HG02588 (cell line): ENCODE data around the gene SSBP4.
A peak's percentile ranks its signal among the peaks of the same experiment; 100 is the strongest.

ENCODE experiments used
- ATAC-seq: cut with Tn5 transposase; IDR thresholded peaks from one replicate; pipeline ENCODE4 v1.9.1; 2021; ENCODE audit warnings: mild to moderate bottlenecking, moderate library complexity; ENCODE audit not compliant: unreplicated experiment

The SSBP4 gene

DNA sequence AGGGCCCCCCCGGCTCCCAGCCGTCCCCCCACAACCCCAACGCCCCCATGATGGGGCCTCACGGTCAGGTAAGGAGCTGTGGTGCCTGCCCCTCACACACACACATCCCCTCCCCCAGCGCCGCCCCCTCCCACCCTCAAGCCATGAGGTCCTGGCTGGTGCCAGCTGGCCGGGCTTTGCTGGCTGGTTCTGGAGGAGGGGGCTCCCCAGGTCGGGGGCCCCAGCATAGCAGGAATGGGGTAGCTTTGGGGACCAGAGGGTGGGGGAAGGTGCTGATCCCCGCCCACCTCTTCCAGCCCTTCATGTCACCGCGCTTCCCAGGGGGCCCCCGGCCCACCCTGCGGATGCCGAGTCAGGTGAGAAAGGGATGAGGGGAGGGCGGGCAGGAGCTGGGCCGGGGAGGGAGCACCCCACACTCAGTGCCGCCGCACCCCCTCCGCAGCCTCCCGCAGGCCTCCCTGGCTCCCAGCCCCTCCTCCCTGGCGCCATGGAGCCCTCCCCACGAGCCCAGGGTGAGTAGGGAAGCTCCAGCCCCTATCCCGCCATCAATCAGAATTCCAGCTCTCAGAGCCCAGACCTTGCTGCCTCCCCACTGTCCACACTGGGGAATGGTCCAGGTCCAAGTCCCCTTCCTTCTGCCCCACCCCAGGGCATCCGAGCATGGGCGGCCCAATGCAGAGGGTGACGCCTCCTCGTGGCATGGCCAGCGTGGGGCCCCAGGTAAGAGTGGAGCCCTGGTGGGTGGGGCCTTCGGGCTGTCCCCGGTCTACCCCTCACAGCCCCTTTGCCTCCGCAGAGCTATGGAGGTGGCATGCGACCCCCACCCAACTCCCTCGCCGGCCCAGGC, 12.4 kb downstream of the SSBP4 start:
- ATAC-seq = no peak

DNA sequence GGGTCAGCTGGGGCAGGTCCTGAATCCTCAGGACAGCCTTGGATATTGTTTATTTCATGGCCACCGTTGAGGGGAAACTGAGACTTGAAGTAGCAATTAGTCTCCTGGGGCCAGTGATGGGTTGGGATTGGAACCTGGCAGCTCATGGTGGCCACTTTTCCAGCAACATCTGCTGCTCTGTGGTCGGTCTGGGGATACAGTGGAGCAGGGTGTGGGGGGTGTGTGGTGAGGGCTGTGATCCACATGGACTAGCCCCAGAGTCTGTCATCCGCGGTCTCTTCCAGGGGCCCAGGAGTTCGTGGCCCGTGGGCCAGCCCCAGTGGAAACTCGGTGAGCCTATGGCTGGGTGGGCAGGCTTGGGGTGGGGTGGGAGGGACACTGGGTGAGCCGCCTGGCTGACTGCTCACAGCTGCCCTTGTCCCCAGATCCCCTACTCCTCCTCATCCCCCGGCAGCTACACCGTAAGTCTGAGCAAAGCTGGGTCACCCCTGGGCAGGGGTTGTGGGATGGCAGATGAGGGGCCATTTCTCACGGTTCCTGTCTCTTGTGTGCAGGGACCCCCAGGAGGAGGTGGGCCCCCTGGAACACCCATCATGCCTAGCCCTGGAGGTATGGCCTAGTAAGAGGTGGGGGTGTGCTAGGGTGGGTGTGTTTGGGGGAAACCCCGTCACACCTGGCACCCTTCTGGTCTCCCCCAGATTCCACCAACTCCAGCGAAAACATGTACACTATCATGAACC, 13.2 kb downstream of the SSBP4 start:
- no peak for ATAC-seq

DNA sequence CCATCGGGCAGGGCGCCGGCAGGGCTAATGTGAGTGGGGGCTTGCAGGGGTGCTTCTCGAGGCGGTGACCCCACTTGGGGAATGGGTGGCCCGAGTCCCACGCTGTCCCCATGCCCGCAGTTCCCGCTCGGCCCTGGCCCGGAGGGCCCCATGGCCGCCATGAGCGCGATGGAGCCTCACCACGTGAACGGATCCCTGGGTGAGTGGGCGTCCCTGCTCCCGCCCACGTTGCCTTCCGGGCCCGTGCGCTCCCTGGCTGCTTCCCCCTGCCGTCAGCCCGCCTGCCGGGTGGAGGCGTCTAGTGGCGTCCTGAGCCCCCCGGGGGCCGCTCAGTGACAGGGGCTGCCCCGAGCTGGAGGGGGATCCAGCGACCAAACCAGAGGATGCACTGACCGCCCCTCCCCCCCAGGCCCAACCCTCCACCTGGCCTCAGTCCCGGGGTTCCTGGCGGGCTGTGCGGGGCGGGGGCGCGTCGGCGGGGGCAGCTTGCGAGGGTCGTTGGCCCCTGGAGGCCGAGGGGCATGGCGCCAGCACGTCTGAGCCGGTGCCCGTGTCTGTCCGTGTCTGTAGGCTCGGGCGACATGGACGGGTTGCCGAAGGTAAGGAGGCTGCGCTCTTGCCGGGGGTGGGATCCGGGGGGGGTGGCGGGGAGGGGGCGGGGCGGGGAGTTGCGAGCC, 14.0 kb downstream of the SSBP4 start:
- no peak for ATAC-seq

DNA sequence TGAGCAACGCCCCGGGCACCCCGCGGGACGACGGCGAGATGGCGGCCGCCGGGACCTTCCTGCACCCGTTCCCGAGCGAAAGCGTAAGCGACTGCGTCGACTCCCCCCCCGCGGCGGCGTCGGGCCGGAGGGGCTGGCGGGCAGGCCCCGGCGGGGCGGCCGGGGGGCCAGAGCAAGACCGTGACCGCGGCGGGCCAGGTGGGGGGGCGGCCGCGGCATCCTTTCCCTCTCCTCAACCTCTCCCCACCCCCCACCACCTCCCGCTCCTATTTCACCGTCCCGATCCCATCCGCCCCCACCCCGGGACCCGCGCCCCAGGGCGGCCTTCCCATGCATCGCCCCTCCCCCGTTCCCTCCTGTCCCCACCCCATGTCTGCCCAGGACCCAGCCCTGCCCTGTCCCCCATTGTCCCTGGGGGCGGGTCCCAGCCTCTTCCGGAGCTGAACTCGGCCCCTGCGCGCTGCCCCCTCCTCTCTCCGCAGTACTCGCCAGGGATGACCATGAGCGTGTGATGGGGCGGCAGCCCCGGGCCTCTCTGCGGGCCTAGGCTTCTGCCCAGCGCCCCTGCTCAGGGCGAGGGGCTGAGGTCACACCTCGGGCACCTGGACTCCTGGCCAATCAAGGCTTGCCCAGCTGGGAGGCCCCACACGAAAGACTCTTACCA, 14.7 kb downstream of the SSBP4 start:
- no peak for ATAC-seq

DNA sequence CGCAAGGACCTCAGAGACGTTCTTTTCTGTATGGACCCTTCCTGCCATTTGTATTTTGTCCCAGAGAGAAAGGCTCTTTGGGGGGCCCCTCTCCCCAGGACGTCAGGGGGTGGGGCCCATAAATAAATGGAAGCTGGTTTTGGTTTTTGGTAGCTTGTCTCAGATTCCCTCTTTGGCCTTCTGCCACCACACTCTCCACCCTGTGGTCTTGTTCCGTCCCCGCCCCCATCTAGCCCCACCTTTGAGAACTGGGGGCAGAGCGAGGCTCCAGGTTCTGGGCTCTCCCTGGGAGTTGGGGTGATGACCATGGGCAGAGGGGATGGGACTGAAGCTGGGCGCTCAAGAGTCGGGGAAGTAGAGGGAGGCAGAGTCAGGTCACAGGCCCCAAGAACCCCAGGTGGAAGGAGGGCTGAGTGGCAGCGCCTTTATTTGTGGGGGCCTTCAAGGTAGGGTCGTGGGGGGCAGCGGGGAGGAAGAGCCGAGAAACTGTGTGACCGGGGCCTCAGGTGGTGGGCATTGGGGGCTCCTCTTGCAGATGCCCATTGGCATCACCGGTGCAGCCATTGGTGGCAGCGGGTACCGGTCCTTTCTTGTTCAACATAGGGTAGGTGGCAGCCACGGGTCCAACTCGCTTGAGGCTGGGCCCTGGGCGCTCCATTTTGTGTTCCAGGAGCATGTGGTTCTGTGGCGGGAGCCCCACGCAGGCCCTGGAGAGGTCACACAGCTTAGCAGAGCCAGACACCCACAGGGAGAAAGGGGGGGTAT, 15.4 kb downstream of the SSBP4 start:
- no peak for ATAC-seq

DNA sequence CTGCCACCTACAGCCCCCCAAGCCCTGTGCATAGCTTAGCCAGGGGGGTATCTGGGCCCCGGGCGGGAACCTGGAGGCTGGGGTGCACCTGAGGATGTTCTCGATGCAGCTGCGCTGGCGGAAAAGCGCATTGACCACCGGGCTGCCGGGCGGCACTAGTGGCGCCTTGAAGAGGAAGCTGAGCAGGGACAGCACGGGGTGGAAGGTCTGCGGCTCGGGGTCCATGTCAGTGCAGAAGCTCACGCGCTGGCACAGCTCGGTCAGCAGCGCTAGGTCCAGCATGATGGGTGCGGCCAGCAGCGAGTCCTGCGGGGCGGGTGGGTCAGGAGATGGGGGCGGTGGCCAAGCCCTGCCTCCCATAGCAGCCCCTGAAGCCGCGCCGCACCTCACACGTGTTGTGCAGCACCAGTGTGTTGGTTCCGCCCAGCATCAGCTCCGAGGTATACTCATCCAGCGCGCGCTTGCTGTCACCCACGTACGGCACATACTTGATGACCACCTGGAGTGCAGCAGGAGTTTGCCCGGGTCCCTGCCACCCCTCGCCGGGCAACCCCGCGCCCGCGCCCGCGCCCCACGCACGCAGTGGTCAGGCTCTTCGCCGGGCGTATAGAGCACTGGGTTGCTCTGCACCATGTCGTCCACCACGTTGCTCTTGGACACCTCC, 16.1 kb downstream of the SSBP4 start:
- ATAC-seq = no peak

DNA sequence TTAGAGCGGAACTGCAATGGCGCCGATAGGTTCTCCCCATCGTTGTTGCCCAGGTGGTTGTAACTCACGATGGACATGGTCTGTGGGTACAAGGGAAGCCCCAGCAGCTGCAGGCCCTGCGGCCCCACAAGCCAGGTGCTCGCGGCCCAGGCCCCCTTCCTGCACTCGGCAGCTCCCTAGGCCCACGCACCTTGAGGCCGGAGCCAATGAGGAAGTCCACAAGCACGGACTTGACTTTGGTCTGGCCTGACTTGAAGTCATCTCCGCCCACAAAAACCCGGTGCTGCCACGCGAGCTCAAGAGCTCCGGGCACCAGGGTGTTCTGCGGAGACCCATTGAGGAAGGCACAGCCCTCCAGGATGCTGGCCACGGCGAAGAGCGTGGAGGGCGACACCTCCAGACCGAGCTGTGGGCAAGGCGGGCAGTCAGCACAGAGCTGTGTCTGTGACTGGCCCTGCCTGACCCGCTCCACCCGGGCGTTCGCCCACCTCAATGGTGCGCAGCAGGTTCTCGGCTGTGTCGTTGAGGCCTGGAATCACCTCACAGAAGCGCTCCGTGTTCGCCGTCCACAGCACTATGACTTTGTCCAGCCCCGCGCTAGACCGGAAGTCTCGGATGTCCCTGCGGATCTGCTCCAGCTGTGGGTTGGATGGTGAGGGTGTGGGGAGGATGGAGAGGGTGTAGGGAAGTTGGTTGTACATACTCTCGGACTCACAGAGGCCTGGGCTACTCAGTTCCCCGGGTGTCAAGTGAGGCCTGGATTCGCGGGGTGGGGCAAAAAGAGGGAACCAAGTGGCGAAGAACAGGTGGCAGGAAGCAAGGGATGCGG, 16.9 kb downstream of the SSBP4 start:
- ATAC-seq = no peak

DNA sequence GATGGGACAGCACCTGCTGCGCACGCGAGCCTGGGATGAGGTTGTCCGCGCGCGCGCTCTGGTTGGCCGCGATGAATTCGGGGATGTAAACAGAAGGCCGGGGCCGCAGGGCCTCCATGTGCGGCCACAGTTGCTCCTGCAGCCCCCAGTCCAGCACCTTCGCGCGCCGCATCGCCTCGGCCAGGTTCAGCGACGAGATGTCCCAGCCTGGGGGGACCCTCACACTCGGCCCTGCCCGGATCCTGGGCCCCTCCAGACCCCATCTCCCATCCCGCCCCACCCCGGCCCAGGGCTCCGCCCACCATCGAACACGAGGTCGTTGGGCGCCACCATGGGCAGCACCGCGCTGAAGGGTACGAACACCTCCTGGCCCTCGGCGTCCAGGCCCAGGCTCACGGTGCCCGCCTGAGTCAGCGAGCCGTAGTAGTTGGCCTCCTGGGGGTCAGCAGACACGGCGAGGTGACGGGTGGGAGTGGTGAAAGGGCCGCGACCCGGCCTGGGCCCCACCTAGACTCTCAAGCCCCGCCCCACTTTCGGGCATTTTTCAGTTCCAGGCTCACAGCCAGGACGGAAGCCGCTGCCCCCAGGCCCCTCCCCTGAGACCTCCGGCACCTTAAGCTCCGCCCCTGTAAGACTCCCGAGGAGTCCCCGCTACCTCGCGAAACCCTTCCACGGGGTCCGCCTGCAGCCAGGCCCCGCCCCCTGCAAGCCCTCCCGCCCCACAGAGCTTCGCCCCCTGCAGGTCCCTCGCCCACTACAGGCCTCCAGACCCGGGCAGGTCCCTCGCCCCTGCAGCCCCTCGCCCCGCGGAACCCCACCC, 17.7 kb downstream of the SSBP4 start:
- ATAC-seq = peak; percentile 47

DNA sequence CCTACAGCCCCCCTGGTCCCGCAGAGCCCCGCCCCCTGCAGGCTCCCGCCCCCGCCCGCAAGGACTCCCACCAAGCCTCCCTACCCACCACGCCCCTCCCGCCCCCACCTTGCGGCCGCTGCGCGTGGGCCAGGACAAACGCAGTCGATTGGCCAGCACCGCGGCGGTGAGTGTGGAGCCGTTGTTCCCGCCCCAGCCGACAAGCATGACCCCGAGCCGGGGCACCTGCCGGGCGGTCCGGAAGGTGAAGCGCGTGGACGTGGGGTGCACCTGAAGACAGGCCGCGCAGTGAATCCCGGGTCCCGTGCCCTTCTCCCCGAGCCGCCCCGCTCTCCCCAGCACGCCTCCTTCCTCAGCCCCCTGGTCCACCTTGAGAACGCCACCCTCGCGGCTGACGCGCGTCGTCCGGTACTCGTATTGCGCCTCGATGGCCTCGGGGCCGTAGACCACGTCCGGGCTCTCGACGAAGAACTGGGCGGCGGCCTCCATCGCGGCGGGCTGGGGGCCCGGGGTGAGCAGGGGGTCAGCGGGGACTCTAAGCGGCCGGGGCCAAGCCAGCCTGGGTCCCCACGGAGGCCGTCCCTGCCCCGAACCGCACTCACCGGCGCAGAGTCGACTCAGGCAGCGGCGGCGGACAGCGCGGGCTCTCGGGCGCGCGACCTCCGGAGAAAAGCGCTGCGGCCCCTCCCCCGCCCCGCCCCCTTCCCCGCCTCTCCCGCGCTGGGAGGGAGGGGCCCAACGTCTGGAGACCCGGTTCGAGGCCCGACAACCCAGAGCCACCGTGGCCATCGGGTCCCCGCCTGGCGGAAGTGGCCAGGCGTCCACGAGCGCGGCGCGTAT, 18.5 kb downstream of the SSBP4 start, which contains the start of gene ISYNA1:
Gene ISYNA1, minus strand, starts transcription at position 643 of the 840 bp plus-strand sequence. Its CDS starts 154 bp downstream, at position 489.
- peak; percentile 6 for ATAC-seq

DNA sequence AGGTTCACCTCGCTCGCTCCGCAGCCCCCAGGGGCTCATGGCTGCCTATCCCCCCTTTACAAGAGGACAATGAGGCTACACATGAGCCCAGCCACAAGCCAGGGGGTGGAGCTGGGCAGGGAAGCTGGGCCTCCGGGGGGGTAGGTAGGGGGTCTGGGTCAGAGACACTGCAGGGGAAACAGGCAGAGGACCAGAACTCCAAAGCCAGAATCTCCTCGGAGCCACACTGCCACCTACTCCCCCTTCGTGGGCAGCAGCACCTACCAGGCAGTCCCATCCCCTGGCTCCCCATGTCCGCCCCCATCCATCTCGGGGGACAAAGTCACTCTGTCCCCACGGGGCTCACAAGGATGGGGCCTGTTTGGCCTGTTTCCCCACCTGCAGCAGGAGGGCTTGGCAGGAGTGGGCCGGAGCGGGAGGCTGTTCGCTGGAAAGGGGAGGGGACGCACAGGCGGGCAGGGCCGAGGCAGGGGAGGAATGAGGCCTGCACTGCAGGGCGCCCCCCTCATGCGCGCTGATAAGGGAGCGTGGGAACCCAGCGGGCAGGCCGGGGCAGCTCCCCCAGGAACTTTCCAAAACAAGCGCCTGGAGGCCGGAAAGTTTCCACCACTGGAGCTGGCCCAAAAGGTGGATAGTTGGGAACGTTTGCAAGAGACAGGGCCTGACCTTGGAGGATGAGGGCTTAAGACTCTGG, 19.3 kb downstream of the SSBP4 start:
- ATAC-seq = no peak

DNA sequence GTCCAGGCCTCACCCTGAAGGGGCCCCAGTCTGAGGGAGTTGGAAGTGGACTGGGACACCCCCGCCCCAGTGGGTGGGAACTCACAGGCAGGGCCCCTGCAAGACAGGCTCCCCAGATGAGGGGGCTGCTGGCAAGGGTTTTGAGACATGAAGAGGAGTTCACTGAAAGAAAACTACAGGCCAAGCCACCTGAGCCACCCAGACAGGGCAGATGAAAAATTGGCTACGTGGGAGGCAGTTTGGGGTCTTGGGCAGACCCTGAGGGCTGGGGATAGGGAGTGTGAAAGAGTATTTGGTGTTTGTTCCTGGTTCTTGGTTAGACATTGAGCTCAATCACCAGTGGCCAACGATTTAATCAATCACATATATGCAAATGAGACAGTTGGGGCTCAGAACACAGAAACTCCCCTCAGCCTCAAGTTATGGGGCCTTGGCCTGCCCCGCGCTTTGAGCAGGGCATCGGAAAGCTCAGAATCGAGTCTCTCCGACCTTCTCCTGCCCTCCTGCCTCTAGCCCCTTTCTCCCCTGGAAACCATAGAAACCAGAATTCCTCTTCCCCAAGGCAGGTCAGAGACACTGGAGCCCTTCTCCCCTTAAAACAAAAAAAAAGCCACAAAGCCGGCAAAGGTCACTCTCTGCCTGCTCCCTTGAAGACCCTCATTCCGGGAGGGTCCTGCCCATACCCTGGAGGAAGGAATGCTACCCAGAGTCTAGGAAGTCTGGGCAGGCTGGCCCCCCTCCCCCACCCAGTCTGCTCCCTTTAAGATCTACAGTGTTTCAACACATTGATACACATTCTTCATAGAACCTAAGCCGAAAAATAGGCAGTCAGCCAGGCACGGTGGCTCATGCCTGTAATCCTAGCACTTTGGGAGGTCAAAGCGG, 20.1 kb downstream of the SSBP4 start:
- no peak for ATAC-seq

DNA sequence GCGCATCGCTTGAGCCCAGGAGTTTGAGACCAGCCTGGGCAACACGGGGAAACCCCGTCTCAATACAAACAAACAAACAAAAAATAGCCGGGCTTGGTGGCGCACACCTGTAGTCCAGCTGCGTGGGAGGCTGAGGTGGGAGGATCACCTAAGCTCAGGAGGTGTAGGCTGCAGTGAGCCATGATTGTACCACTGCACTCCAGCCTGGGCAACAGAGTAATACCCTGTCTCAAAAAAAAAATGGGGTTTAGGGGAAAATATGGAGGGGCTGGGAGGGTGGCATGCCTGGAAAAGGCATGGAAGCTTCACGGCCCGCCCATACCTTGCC, 20.7 kb downstream of the SSBP4 start:
- no peak for ATAC-seq

DNA sequence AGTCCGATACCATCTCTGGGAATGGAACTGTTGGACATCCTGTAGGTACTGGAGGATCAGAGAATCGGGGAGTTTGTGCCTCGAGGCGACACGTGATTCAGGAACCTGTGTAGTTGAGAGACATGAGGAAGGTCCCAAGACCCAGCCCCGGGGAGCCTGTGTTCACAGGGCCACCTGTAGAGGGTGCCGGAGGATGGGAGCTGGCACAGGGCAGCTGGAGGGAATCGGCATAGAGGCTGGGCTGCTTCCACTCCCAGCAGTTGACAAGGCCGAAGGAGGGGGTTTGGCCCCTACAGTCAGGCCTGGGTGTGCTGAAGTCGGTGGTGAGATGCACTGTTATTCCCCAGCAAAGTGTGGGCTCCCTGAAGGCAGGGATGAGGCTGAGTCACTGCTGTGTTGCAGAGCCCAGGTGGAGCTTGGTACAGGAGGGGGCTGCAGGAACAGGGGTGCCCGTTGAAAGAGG, 21.2 kb downstream of the SSBP4 start:
- ATAC-seq = no peak

DNA sequence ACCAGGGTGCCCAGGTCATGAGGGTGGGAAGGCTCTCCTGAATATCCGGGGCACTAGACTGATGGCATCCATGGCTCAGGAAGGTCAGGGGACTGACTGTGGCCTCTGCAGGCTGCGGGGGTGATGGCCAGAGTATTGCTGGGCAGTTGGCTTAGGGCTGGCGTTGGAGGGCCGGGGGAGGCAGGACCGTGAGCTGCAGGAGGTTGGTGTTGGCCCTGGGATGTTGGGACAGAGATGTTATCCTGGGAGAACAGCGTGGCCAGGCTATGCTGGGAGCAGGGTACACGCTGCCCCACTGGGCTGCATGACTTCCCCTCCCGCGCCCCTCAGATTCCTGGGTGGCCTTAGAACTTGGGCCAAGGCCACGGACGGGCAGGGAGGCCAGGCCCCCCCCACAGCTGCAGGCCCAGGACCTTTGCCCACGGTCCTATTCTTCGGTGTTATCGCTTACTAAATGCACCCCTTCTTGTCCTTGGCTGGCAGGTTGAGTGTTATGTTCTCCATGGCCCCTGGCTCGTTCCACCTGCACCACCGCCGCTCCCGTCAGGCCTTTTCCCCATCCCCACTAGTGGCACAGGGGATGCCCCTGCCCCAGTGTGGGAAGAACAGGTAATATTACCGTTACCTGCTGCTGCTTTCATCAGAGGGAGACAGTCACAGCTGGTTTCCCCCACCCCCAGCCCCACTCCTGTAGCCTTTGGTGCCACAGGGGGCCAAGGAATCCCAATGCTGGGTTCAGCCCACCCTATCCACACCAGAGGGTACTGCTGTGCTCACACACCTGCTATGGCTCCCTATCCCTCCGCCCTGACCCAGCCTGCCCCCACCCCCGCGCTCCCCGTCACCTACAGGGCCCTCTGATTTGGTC, 22.0 kb downstream of the SSBP4 start:
- ATAC-seq = no peak
